Ammon's horn (tissue), 1 donor: Measurements from ENCODE around the gene YDJC.
"Not testable (repeated sequence)": the region's sequence is repeated elsewhere in the genome, so short reads cannot be mapped to it uniquely, and the experiment has no call there.

Experiments used
- DNase-seq: peaks from one replicate; pipeline ENCODE4 v3.0.0-alpha.2; 2016; ENCODE audit warnings: low spot score

YDJC gene

GRCh38 chr22:21605887-21606564 is 23.8 kb downstream of the YDJC start:
- DNase-seq, result no peak

GRCh38 chr22:21603973-21604372 is 25.8 kb downstream of the YDJC start:
- no peak for DNase-seq

GRCh38 chr22:21602579-21602978 is 27.2 kb downstream of the YDJC start:
- DNase-seq, result no peak

GRCh38 chr22:21599053-21599893 is 30.5 kb downstream of the YDJC start:
- DNase-seq, result no peak

GRCh38 chr22:21598302-21598701 is 31.5 kb downstream of the YDJC start:
- no peak for DNase-seq

- DNase-seq, result not testable (repeated sequence)
Observed at GRCh38 chr22:21596356-21597135, 33.3 kb downstream of the YDJC start.

- DNase-seq, result peak; percentile 49
Observed at GRCh38 chr22:21594865-21595452, 34.9 kb downstream of the YDJC start.

GRCh38 chr22:21593406-21594232 is 36.2 kb downstream of the YDJC start:
- no peak for DNase-seq

GRCh38 chr22:21592422-21592821 is 37.4 kb downstream of the YDJC start:
- DNase-seq, result no peak

GRCh38 chr22:21591695-21592094 is 38.1 kb downstream of the YDJC start:
- DNase-seq, result no peak

GRCh38 chr22:21590809-21591641 is 38.8 kb downstream of the YDJC start:
- DNase-seq, result peak; percentile 54

- DNase-seq, result no peak
Observed at GRCh38 chr22:21589396-21589795, 40.4 kb downstream of the YDJC start.

- peak; percentile 86 for DNase-seq
Observed at GRCh38 chr22:21587803-21588611, 41.8 kb downstream of the YDJC start.

- no peak for DNase-seq
Observed at GRCh38 chr22:21585389-21585788, 44.4 kb downstream of the YDJC start.

- DNase-seq, result no peak
Observed at GRCh38 chr22:21582801-21583740, 46.8 kb downstream of the YDJC start.

- DNase-seq, result not testable (repeated sequence)
Observed at GRCh38 chr22:21581009-21581713, 48.7 kb downstream of the YDJC start.

- not testable (repeated sequence) for DNase-seq
Observed at GRCh38 chr22:21580623-21581007, 49.2 kb downstream of the YDJC start.

GRCh38 chr22:21579474-21579851 is 50.4 kb downstream of the YDJC start:
- DNase-seq, result no peak
